Activated T-helper 1 cell treated with Interleukin-2 at 50 U/mL for 16 hours (primary cell): ENCODE measurements around the gene WFDC1.

ENCODE experiments used
- DNase-seq: peaks from one replicate; pipeline ENCODE4 v3.0.0-alpha.2; 2020; ENCODE audit warnings: low read depth

The WFDC1 gene

GRCh38 chr16:84378099-84378498 lies 83.4 kb downstream of the WFDC1 start:
- DNase-seq: no peak

DNA sequence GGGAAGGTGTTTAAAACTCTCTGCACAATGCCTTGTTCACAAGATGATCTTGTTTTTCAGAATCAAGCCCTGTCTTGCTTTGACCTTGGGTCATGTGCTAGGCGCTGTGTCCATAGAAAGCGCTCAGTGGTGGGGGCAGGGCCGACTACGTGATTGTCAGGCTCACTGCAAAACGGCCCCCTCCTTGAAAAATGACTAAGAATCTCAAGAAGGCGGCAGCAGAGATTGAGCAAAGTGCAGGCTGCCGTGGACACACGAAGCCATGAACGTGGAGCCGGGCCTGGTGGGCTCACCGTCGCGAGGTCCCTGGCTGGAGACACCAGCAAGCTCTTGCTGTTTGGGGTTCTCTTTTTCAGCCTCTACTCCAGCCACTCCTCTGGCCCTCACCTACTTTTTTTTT lies 83.9 kb downstream of the WFDC1 start:
- no peak for DNase-seq

- no peak for DNase-seq
Observed at GRCh38 chr16:84379008-84379708, 84.5 kb downstream of the WFDC1 start.
